HepG2 (cell line): ENCODE data around the gene MFRP. TPM values are rescaled to one million over a fixed set of nuclear protein-coding genes. Genes with fewer than 3 reads are reported as not detected.

ENCODE experiments used
- CEBPG ChIP-seq: IDR thresholded peaks from 2 replicates; pipeline ENCODE4 v1.6.1; 2016
- FOXA1 ChIP-seq, 2 experiments: fragments of 450-650 bp in 1 of 2; sonication (generic) in 1 of 2; formaldehyde crosslinking in 1 of 2; IDR thresholded peaks; 2 replicates each; pipeline versions ENCODE4 v1.4.0 to v1.6.1; 2016 to 2020; ENCODE audit warnings: missing genetic modification reagents in 1 of 2
- HNRNPH1 ChIP-seq: fragments of 200-400 bp; formaldehyde crosslinking; optimal IDR thresholded peaks from 2 replicates; pipeline ENCODE3; 2017; ENCODE audit warnings: mild to moderate bottlenecking, low read depth, low read length
- MBD4 ChIP-seq: IDR thresholded peaks from 2 replicates; pipeline ENCODE4 v1.6.1; 2012; ENCODE audit warnings: low read length, inconsistent platforms, borderline replicate concordance
- MED1 ChIP-seq: sonication (generic); formaldehyde crosslinking; IDR thresholded peaks from 2 replicates; pipeline ENCODE4 v1.4.0; 2020; ENCODE audit warnings: missing genetic modification reagents
- MYPOP ChIP-seq: sonication (generic); formaldehyde crosslinking; IDR thresholded peaks from 2 replicates; pipeline ENCODE4 v1.8.1; 2023; ENCODE audit warnings: mild to moderate bottlenecking, moderate library complexity, missing genetic modification reagents
- NBN ChIP-seq: fragments of 450-650 bp; conservative IDR thresholded peaks from 2 replicates; pipeline ENCODE4 v1.6.1; 2017
- PCBP1 ChIP-seq: fragments of 200-400 bp; formaldehyde crosslinking; IDR thresholded peaks from 2 replicates; pipeline ENCODE4 v1.6.1; 2017; ENCODE audit warnings: mild to moderate bottlenecking, low read depth, low read length, borderline replicate concordance
- SMAD1 ChIP-seq: sonication (generic); formaldehyde crosslinking; IDR thresholded peaks from 2 replicates; pipeline ENCODE4 v1.4.0; 2020; ENCODE audit warnings: missing genetic modification reagents, low read depth, mild to moderate bottlenecking, borderline replicate concordance
- TRIM22 ChIP-seq: fragments of 450-650 bp; IDR thresholded peaks from 2 replicates; pipeline ENCODE4 v1.6.1; 2017
- ZFP41 ChIP-seq: sonication (generic); formaldehyde crosslinking; IDR thresholded peaks from 2 replicates; pipeline ENCODE4 v1.4.0; 2020; ENCODE audit warnings: mild to moderate bottlenecking, missing genetic modification reagents, borderline replicate concordance
- ZFP90 ChIP-seq: sonication (generic); formaldehyde crosslinking; IDR thresholded peaks from 2 replicates; pipeline ENCODE4 v1.8.0; 2022; ENCODE audit warnings: missing genetic modification reagents, mild to moderate bottlenecking, inconsistent platforms, borderline replicate concordance
- ZFY ChIP-seq: sonication (generic); formaldehyde crosslinking; IDR thresholded peaks from 2 replicates; pipeline ENCODE4 v1.4.0; 2020; ENCODE audit warnings: missing genetic modification reagents
- ZNF124 ChIP-seq: sonication (generic); formaldehyde crosslinking; IDR thresholded peaks from 2 replicates; pipeline ENCODE4 v1.4.0; 2020; ENCODE audit warnings: missing genetic modification reagents
- ZNF333 ChIP-seq: sonication (generic); formaldehyde crosslinking; IDR thresholded peaks from 2 replicates; pipeline ENCODE4 v1.4.0; 2020; ENCODE audit warnings: mild to moderate bottlenecking, missing genetic modification reagents, borderline replicate concordance
- ZNF367 ChIP-seq: sonication (generic); formaldehyde crosslinking; IDR thresholded peaks from 2 replicates; pipeline ENCODE4 v1.4.0; 2020; ENCODE audit warnings: missing genetic modification reagents, borderline replicate concordance
- ZNF670 ChIP-seq: sonication (generic); formaldehyde crosslinking; IDR thresholded peaks from 2 replicates; pipeline ENCODE4 v1.8.0; 2022; ENCODE audit warnings: mild to moderate bottlenecking, missing genetic modification reagents, borderline replicate concordance
- ZNF777 ChIP-seq: sonication (generic); formaldehyde crosslinking; IDR thresholded peaks from 2 replicates; pipeline ENCODE4 v1.4.0; 2020; ENCODE audit warnings: missing genetic modification reagents
- ZNF839 ChIP-seq: sonication (generic); formaldehyde crosslinking; IDR thresholded peaks from 2 replicates; pipeline ENCODE4 v1.4.0; 2020; ENCODE audit warnings: missing genetic modification reagents, mild to moderate bottlenecking, borderline replicate concordance
- polyA plus RNA-seq, 8 experiments: library from polyadenylated mRNA; depleted of rRNA in 3 of 8; stranded (reverse) in 7 of 8; unstranded in 1 of 8; fragments of >200 nt; fragmentation: Illumina TruSeq in 4 of 8; extraction: Trizol in 4 of 8; gene quantifications; 2 replicates each; pipeline versions ENCODE4 v1.2.1 to v1.2.3, GENCODE V29; 2011 to 2016; ENCODE audit warnings: low read depth in 4 of 8, missing spikeins in 1 of 8, mixed read lengths in 1 of 8; ENCODE audit not compliant: insufficient read depth in 1 of 8
- total RNA-seq, 5 experiments: library from RNA; depleted of rRNA; stranded (reverse); fragments of >200 nt; fragmentation: Illumina TruSeq; extraction: Trizol; gene quantifications; 2 replicates each; pipeline ENCODE4 v1.2.3, GENCODE V29; 2016; ENCODE audit warnings: low read depth in 1 of 5
- TF ChIP-seq, protein P1 (sequence below): sonication (generic); formaldehyde crosslinking; IDR thresholded peaks from 2 replicates; pipeline ENCODE4 v1.8.0; 2022; ENCODE audit warnings: mild to moderate bottlenecking, missing genetic modification reagents, moderate library complexity
- TF ChIP-seq, protein P2 (sequence below): IDR thresholded peaks from 2 replicates; pipeline ENCODE4 v1.6.1; 2016; ENCODE audit warnings: low read depth
- TF ChIP-seq, protein P3 (sequence below): sonication (generic); formaldehyde crosslinking; conservative IDR thresholded peaks from 2 replicates; pipeline ENCODE4 v1.4.0; 2020; ENCODE audit warnings: mild to moderate bottlenecking, missing genetic modification reagents, moderate library complexity

The MFRP gene
- total and polyA plus RNA-seq, 2 of the 13 experiments (the other 11 are each of a cell fraction or from before 2014, with no cell fraction given): not detected

GRCh38 chr11:119376197-119376847 is 29.8 kb upstream of the MFRP start (continued):
- no peak; the same call in 1 of the 2 replicates for TF ChIP-seq SMAD1 (CRISPR knock-in tag)
- TF ChIP-seq ZNF367 (CRISPR knock-in tag): no peak
- TF ChIP-seq MED1: peak; percentile 72
- TF ChIP-seq TRIM22: no peak
- peak; percentile 73; the same call in 1 of the 2 replicates for TF ChIP-seq PCBP1
- no peak for TF ChIP-seq HNRNPH1
- no peak for TF ChIP-seq MBD4
- no peak for TF ChIP-seq FOXA1 (IDR thresholded peaks at IDR 0.05)
- TF ChIP-seq FOXA1 (CRISPR knock-in tag; IDR thresholded peaks at IDR 0.05): peak; percentile 91
- no peak for TF ChIP-seq MYPOP (CRISPR knock-in tag)
- TF ChIP-seq, protein P1, sequence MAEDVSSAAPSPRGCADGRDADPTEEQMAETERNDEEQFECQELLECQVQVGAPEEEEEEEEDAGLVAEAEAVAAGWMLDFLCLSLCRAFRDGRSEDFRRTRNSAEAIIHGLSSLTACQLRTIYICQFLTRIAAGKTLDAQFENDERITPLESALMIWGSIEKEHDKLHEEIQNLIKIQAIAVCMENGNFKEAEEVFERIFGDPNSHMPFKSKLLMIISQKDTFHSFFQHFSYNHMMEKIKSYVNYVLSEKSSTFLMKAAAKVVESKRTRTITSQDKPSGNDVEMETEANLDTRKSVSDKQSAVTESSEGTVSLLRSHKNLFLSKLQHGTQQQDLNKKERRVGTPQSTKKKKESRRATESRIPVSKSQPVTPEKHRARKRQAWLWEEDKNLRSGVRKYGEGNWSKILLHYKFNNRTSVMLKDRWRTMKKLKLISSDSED (CRISPR knock-in tag): no peak
- no peak for TF ChIP-seq ZNF670 (CRISPR knock-in tag)
- no peak for TF ChIP-seq ZNF333 (CRISPR knock-in tag)
- peak; percentile 31 for TF ChIP-seq CEBPG
- no peak for TF ChIP-seq ZNF124 (CRISPR knock-in tag)
- peak; percentile 69; the same call in 1 of the 2 replicates for TF ChIP-seq ZFP90 (CRISPR knock-in tag)
- no peak for TF ChIP-seq NBN
- no peak for TF ChIP-seq ZFP41
- TF ChIP-seq ZNF777: no peak
- TF ChIP-seq ZNF839: no peak
- TF ChIP-seq, protein P2, sequence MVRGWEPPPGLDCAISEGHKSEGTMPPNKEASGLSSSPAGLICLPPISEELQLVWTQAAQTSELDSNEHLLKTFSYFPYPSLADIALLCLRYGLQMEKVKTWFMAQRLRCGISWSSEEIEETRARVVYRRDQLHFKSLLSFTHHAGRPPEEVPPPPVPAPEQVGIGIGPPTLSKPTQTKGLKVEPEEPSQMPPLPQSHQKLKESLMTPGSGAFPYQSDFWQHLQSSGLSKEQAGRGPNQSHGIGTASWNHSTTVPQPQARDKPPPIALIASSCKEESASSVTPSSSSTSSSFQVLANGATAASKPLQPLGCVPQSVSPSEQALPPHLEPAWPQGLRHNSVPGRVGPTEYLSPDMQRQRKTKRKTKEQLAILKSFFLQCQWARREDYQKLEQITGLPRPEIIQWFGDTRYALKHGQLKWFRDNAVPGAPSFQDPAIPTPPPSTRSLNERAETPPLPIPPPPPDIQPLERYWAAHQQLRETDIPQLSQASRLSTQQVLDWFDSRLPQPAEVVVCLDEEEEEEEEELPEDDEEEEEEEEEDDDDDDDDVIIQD (CRISPR knock-in tag): no peak
- peak; percentile 55 for TF ChIP-seq ZFY (CRISPR knock-in tag)
- TF ChIP-seq, protein P3, sequence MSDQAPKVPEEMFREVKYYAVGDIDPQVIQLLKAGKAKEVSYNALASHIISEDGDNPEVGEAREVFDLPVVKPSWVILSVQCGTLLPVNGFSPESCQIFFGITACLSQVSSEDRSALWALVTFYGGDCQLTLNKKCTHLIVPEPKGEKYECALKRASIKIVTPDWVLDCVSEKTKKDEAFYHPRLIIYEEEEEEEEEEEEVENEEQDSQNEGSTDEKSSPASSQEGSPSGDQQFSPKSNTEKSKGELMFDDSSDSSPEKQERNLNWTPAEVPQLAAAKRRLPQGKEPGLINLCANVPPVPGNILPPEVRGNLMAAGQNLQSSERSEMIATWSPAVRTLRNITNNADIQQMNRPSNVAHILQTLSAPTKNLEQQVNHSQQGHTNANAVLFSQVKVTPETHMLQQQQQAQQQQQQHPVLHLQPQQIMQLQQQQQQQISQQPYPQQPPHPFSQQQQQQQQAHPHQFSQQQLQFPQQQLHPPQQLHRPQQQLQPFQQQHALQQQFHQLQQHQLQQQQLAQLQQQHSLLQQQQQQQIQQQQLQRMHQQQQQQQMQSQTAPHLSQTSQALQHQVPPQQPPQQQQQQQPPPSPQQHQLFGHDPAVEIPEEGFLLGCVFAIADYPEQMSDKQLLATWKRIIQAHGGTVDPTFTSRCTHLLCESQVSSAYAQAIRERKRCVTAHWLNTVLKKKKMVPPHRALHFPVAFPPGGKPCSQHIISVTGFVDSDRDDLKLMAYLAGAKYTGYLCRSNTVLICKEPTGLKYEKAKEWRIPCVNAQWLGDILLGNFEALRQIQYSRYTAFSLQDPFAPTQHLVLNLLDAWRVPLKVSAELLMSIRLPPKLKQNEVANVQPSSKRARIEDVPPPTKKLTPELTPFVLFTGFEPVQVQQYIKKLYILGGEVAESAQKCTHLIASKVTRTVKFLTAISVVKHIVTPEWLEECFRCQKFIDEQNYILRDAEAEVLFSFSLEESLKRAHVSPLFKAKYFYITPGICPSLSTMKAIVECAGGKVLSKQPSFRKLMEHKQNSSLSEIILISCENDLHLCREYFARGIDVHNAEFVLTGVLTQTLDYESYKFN (CRISPR knock-in tag): peak; percentile 68
